H1 (cell line): ENCODE data around the gene ZFAND3.

Experiments used
- CREB1 ChIP-seq: IDR thresholded peaks from 2 replicates; pipeline ENCODE4 v1.6.1; 2012; ENCODE audit warnings: inconsistent platforms
- SP4 ChIP-seq: IDR thresholded peaks from 2 replicates; pipeline ENCODE4 v1.6.1; 2012; ENCODE audit warnings: low read length, inconsistent platforms
- TF ChIP-seq, protein P1 (sequence below), 3 experiments: IDR thresholded peaks; 1 replicate in 2 of 3; 2 replicates in 1 of 3; pipeline versions ENCODE4 v1.5.1 to v1.6.1; 2011; ENCODE audit warnings: low read length in 3 of 3, mild to moderate bottlenecking in 3 of 3, inconsistent platforms in 2 of 3, low read depth in 1 of 3, moderate library complexity in 1 of 3; ENCODE audit not compliant: insufficient read depth in 1 of 3; ENCODE audit errors: control extremely low read depth in 1 of 3

DNA sequence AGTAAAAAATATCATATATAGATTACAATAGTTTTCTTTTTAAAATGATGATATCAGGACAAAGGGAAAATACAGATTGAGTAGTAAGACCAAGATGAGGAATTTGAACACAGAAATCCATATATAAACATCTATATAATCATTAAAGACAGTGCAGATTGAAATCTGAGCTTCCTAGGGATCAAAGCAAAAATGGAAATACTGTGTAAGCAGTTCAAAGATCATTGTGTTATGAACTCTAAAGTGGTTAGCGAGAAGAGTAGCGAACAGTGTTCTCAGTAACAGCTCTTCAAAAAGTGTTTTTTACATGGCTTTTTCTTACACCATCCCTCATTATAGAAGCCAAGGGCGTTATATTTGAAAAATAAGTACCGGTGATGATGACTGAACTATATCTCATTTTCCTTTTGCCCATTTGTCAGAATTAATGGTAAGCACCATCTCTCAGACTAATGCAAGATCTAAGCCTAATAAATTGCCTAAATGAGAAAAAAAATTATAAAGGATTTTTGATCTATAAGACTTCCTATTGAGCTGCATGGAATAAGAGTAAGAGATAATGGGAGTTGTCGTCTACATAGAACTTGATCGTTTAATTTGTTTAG is 226.3 kb downstream of the ZFAND3 start:
- TF ChIP-seq CREB1 = no peak
- TF ChIP-seq, protein P1, sequence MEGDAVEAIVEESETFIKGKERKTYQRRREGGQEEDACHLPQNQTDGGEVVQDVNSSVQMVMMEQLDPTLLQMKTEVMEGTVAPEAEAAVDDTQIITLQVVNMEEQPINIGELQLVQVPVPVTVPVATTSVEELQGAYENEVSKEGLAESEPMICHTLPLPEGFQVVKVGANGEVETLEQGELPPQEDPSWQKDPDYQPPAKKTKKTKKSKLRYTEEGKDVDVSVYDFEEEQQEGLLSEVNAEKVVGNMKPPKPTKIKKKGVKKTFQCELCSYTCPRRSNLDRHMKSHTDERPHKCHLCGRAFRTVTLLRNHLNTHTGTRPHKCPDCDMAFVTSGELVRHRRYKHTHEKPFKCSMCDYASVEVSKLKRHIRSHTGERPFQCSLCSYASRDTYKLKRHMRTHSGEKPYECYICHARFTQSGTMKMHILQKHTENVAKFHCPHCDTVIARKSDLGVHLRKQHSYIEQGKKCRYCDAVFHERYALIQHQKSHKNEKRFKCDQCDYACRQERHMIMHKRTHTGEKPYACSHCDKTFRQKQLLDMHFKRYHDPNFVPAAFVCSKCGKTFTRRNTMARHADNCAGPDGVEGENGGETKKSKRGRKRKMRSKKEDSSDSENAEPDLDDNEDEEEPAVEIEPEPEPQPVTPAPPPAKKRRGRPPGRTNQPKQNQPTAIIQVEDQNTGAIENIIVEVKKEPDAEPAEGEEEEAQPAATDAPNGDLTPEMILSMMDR (IDR thresholded peaks at IDR 0.05; ENCODE audit: control extremely low read depth in 1 of 3, insufficient read depth in 1 of 3, low read depth in 1 of 3, low read length in 3 of 3) = no peak
- no peak for TF ChIP-seq SP4
